ENCODE results near the gene FANK1.

DNA sequence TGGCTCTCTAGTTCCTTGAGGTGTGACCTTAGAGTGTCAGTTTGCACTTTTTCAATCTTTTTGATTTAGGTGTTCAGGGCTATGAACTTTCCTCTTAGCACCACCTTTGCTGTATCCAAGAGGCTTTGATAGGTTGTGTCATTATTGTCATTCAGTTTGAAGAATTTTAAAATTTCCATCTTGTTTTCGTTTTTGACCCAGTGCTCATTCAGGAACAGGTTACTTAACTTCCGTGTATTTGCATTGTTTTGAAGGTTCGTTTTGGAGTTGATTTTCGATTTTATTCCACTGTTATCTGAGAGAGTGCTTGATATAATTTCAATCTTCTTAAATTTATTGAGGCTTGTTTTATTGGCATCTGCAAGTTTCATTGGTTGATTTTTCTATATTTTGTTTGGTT, 37.3 kb downstream of the FANK1 start:
- no peak for TF ChIP-seq EZH2phosphoT487 (IDR thresholded peaks at IDR 0.05; ENCODE audit: low read length)
- TF ChIP-seq, protein P1, sequence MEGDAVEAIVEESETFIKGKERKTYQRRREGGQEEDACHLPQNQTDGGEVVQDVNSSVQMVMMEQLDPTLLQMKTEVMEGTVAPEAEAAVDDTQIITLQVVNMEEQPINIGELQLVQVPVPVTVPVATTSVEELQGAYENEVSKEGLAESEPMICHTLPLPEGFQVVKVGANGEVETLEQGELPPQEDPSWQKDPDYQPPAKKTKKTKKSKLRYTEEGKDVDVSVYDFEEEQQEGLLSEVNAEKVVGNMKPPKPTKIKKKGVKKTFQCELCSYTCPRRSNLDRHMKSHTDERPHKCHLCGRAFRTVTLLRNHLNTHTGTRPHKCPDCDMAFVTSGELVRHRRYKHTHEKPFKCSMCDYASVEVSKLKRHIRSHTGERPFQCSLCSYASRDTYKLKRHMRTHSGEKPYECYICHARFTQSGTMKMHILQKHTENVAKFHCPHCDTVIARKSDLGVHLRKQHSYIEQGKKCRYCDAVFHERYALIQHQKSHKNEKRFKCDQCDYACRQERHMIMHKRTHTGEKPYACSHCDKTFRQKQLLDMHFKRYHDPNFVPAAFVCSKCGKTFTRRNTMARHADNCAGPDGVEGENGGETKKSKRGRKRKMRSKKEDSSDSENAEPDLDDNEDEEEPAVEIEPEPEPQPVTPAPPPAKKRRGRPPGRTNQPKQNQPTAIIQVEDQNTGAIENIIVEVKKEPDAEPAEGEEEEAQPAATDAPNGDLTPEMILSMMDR (IDR thresholded peaks at IDR 0.05; ENCODE audit: low read length): no peak

Data from MM.1S (cell line).